ENCODE results near the gene R3HDM2. TPM values are rescaled to one million over a fixed set of nuclear protein-coding genes. Genes with fewer than 3 reads are reported as not detected.

R3HDM2 gene
- polyA plus RNA-seq (11.1 and 13.7 TPM in 2 replicates), polyA minus RNA-seq (23.4 and 38.7 TPM in 2 replicates)

DNA sequence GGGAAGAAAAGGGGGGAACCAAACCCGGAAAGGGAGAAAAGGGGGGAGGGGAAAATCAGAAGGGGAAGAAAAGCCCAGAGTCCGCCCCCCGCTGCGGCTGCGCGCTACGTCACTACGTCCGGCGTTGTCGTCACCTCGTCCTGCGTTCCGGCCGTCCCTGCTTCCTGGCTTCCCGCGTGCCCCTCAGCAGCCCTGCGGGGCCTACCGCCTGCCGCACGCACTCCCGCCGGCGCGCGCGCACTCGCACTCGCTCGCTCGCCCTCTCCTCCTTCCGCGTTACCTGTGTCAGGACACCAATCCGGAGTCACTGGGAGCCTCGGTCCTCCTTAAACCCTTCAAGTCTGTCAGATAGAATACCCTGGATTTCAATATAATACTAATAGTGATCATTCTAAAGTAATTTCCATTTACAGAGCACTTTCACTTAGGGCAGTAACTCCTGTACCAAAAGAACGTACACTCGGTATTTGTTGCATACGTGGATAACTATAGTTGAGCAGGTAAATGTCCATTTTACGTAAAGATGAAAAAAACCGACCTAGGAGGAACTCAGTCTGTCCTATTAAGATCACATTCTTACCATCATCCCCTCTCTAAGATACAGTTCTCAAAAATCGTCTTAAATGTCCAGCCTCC lies at the start of gene R3HDM2:
Gene R3HDM2 (minus strand): TSS at position 113 of the 636 bp plus-strand sequence. CDS start 120,615 bp downstream, outside the sequence.
- Histone ChIP-seq H3K4me3 (ENCODE audit: low read length) (peak within 1 kb of the TSS; percentile 68), H4K20me1 (ENCODE audit: insufficient read depth) (no peaks in the 10 kb centered on the region), H3K27me3 (ENCODE audit: insufficient read depth, low read depth, low read length) (no peaks in the 10 kb centered on the region), H3K9me2 (ENCODE audit: insufficient read depth, low read length) (no peaks in the 10 kb centered on the region), H3K36me3 (ENCODE audit: insufficient read depth, low read length) (no peaks in the 10 kb centered on the region), H3K9me3 (ENCODE audit: low read length) (no peaks in the 10 kb centered on the region), H3K4me2 (ENCODE audit: low read length) (peak within 1 kb of the TSS; percentile 91), H3K27ac (ENCODE audit: low read length) (peak within 1 kb of the TSS; percentile 72), H3F3A (ENCODE audit: insufficient read depth, low read length, poor library complexity, severe bottlenecking) (no peaks in the 10 kb centered on the region), H3K79me2 (replicated peaks; ENCODE audit: insufficient read depth, low read length) (peaks cover 14% of the 10 kb centered on the region), H2AFZ (ENCODE audit: low read depth, low read length) (peak within 1 kb of the TSS; percentile 77), H3K9ac (ENCODE audit: low read length) (peak within 1 kb of the TSS; percentile 77)
- TF ChIP-seq, protein P1, sequence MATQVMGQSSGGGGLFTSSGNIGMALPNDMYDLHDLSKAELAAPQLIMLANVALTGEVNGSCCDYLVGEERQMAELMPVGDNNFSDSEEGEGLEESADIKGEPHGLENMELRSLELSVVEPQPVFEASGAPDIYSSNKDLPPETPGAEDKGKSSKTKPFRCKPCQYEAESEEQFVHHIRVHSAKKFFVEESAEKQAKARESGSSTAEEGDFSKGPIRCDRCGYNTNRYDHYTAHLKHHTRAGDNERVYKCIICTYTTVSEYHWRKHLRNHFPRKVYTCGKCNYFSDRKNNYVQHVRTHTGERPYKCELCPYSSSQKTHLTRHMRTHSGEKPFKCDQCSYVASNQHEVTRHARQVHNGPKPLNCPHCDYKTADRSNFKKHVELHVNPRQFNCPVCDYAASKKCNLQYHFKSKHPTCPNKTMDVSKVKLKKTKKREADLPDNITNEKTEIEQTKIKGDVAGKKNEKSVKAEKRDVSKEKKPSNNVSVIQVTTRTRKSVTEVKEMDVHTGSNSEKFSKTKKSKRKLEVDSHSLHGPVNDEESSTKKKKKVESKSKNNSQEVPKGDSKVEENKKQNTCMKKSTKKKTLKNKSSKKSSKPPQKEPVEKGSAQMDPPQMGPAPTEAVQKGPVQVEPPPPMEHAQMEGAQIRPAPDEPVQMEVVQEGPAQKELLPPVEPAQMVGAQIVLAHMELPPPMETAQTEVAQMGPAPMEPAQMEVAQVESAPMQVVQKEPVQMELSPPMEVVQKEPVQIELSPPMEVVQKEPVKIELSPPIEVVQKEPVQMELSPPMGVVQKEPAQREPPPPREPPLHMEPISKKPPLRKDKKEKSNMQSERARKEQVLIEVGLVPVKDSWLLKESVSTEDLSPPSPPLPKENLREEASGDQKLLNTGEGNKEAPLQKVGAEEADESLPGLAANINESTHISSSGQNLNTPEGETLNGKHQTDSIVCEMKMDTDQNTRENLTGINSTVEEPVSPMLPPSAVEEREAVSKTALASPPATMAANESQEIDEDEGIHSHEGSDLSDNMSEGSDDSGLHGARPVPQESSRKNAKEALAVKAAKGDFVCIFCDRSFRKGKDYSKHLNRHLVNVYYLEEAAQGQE (IDR thresholded peaks at IDR 0.05; ENCODE audit: borderline replicate concordance) = peak; percentile 32
- TF ChIP-seq POLR2AphosphoS5 (IDR thresholded peaks at IDR 0.05) (peak; percentile 83), EP300 (conservative IDR thresholded peaks at IDR 0.05; ENCODE audit: poor library complexity, severe bottlenecking) (peak; percentile 74), TAF1 (IDR thresholded peaks at IDR 0.05; ENCODE audit: low read depth) (peak; percentile 65), RAD21 (conservative IDR thresholded peaks at IDR 0.05) (peak; percentile 17), EZH2 (IDR thresholded peaks at IDR 0.05; ENCODE audit: borderline replicate concordance, insufficient read depth, low read length, poor library complexity, severe bottlenecking) (no peak), MXI1 (conservative IDR thresholded peaks at IDR 0.05; ENCODE audit: poor library complexity, severe bottlenecking) (peak; percentile 67), SMC3 (conservative IDR thresholded peaks at IDR 0.05; ENCODE audit: poor library complexity) (no peak)
- TF ChIP-seq, protein P2, sequence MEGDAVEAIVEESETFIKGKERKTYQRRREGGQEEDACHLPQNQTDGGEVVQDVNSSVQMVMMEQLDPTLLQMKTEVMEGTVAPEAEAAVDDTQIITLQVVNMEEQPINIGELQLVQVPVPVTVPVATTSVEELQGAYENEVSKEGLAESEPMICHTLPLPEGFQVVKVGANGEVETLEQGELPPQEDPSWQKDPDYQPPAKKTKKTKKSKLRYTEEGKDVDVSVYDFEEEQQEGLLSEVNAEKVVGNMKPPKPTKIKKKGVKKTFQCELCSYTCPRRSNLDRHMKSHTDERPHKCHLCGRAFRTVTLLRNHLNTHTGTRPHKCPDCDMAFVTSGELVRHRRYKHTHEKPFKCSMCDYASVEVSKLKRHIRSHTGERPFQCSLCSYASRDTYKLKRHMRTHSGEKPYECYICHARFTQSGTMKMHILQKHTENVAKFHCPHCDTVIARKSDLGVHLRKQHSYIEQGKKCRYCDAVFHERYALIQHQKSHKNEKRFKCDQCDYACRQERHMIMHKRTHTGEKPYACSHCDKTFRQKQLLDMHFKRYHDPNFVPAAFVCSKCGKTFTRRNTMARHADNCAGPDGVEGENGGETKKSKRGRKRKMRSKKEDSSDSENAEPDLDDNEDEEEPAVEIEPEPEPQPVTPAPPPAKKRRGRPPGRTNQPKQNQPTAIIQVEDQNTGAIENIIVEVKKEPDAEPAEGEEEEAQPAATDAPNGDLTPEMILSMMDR (IDR thresholded peaks at IDR 0.05; ENCODE audit: poor library complexity, severe bottlenecking) = no peak

DNA sequence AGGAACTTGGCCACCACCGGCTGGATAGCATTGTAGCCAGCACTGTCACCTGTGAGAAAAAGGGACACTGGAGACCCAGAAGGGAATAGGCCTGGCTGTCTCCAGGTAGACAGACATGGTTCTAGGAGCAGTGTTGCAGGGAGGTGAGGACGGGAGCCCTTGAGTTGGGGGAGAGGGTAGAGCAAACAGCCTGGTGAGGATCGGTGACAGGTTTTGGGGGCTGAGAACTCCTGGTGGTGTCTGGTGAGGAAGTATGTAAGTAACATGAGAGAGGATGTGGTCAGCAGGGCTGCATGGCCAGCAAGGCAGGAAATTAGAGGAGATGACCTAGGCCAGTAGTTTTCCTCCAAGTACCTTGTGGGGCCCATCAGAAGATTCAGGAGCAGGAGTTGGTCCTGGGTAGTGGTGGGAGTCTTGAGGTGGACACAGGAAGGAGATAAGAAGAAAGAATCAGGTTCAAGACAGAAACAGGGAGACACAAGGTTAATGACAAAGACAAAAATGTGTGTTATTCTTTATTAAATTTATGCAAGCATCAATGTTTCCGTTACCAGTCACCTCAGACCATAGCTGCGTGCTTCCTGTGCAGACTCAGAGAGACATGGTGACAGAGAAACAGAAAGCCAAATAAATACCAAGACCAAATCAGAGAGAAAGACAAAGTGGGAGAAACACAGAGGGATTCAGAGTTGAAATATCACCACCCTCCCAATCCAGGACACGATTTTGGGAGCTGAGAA lies 48.7 kb upstream of the R3HDM2 start, which contains the start of gene ARHGAP9:
Gene ARHGAP9 (minus strand): TSS at position 491 of the 740 bp plus-strand sequence. CDS start 460 bp downstream, at position 31.
- Histone ChIP-seq H4K20me1 (ENCODE audit: insufficient read depth) (no peaks in the 10 kb centered on the region), H3K9me2 (ENCODE audit: insufficient read depth, low read length) (no peaks in the 10 kb centered on the region), H3F3A (ENCODE audit: insufficient read depth, low read length, poor library complexity, severe bottlenecking) (no peaks in the 10 kb centered on the region), H3K27me3 (ENCODE audit: insufficient read depth, low read depth, low read length) (peaks cover 66% of the 10 kb centered on the region), H3K9ac (ENCODE audit: low read length) (no peak within 1 kb of the TSS), H3K36me3 (ENCODE audit: insufficient read depth, low read length) (no peaks in the 10 kb centered on the region), H3K9me3 (ENCODE audit: low read length) (no peaks in the 10 kb centered on the region), H3K4me2 (ENCODE audit: low read length) (no peak within 1 kb of the TSS), H3K79me2 (replicated peaks; ENCODE audit: insufficient read depth, low read length) (no peaks in the 10 kb centered on the region), H2AFZ (ENCODE audit: low read depth, low read length) (no peak within 1 kb of the TSS), H3K4me3 (ENCODE audit: low read length) (no peak within 1 kb of the TSS), H3K27ac (ENCODE audit: low read length) (no peak within 1 kb of the TSS)
- TF ChIP-seq TAF1 (IDR thresholded peaks at IDR 0.05; ENCODE audit: low read depth) (no peak), EZH2 (IDR thresholded peaks at IDR 0.05; ENCODE audit: borderline replicate concordance, insufficient read depth, low read length, poor library complexity, severe bottlenecking) (no peak), EP300 (conservative IDR thresholded peaks at IDR 0.05; ENCODE audit: poor library complexity, severe bottlenecking) (no peak), MXI1 (conservative IDR thresholded peaks at IDR 0.05; ENCODE audit: poor library complexity, severe bottlenecking) (no peak), POLR2AphosphoS5 (IDR thresholded peaks at IDR 0.05) (no peak), RAD21 (conservative IDR thresholded peaks at IDR 0.05) (no peak), SMC3 (conservative IDR thresholded peaks at IDR 0.05; ENCODE audit: poor library complexity) (no peak)
- TF ChIP-seq, protein P1 (IDR thresholded peaks at IDR 0.05; ENCODE audit: borderline replicate concordance) = no peak
- TF ChIP-seq, protein P2 (IDR thresholded peaks at IDR 0.05; ENCODE audit: poor library complexity, severe bottlenecking) = no peak

Data from neural cell (in vitro differentiated cells).